Fibroblast of skin of right biceps (primary cell): Measurements from ENCODE around the gene NPC1L1.

ENCODE experiments used
- DNase-seq: peaks from one replicate; pipeline ENCODE4 v3.0.0-alpha.2; 2013

Gene NPC1L1

DNA sequence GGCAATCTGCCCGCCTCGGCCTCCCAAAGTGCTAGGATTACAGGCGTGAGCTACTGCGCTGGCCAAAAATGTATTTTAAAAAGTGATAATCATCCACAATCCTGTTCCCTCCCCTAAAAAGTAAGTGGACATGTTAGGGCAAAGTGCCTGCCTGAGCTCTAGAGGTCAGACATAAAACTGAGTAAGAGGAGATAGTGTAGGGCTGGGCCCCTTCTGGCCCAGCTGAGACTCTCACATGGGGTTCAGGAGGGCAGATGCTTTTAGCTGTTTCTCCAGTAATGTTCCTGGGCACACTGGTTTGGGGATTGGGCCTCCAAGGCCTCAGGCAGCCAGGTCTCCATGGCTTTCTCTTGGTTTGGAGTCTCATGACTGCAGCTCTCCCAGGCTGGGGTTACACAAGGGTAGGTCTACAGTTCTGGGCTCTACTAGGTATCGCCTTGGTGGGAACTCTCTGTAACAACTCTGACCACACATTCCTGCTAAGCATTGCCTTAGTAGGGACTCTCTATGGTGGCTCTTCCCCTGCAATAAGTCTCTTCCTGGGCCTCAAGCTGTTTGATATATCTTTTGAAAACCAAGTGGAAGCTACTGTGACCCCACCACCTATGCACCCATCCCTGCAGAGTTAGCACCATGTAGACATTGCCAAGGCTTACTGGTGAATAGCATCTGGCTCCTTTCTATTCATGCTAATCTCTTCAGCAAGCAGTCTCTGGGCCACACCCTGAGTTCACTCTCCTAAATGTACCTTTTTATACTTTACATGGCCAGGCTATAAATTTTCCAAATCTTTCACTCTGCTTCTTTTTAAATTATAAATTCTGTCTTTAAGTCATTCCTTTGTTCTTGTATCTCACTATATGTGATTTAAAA, 43.7 kb downstream of the NPC1L1 start:
- DNase-seq, result no peak

GRCh38 chr7:44496385-44496784, 44.7 kb downstream of the NPC1L1 start:
- DNase-seq, result no peak

- DNase-seq, result no peak
Observed at GRCh38 chr7:44494960-44495359, 46.2 kb downstream of the NPC1L1 start.

DNA sequence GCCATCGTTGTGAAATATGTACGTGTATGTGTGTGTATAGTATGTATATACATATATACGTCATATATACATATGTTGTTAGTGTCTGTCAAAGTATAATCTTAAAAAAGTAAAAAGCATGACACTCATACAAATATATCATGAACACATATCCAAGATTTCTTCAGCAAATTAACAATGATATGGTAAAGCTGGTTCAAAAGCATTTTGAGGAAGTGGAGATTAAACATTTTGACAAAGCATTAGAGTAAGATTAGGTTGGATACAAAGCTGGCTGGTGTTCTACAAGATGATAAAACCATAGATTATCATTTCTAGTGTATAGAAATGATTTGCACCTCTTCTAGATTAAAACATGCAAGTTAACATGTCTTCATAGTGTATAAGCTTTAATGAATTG, 49.9 kb downstream of the NPC1L1 start:
- DNase-seq, result no peak

- DNase-seq, result peak; percentile 85
Observed at GRCh38 chr7:44490351-44491200, 50.6 kb downstream of the NPC1L1 start, which contains the start of gene NUDCD3. Gene NUDCD3, minus strand, starts transcription at chr7:44490658. Its CDS starts 58 bp downstream, at chr7:44490600.

DNA sequence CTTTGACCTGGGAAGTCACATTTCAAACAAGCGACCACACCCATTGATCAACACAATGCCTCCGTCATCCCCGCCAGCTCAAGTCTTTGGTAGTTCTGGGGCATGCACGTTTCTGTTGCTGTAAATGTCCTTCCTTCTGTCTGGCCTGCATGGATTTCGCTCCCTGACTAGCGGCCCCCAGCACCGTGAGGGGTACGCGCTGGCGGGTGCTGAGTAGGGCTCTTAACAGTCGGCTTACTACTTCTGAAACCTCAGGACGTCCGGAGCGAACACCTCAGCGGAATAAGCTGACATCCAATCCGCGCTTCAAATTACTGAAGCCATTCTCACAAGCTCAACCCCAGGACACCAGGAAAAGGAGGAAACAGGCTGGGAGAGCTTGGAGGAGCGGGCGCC, 51.2 kb downstream of the NPC1L1 start:
- DNase-seq, result peak; percentile 24

- DNase-seq, result no peak
Observed at GRCh38 chr7:44488955-44489354, 52.2 kb downstream of the NPC1L1 start.

- DNase-seq, result peak; percentile 10
Observed at GRCh38 chr7:44486693-44487092, 54.4 kb downstream of the NPC1L1 start.

- DNase-seq, result no peak
Observed at GRCh38 chr7:44486001-44486400, 55.1 kb downstream of the NPC1L1 start.

DNA sequence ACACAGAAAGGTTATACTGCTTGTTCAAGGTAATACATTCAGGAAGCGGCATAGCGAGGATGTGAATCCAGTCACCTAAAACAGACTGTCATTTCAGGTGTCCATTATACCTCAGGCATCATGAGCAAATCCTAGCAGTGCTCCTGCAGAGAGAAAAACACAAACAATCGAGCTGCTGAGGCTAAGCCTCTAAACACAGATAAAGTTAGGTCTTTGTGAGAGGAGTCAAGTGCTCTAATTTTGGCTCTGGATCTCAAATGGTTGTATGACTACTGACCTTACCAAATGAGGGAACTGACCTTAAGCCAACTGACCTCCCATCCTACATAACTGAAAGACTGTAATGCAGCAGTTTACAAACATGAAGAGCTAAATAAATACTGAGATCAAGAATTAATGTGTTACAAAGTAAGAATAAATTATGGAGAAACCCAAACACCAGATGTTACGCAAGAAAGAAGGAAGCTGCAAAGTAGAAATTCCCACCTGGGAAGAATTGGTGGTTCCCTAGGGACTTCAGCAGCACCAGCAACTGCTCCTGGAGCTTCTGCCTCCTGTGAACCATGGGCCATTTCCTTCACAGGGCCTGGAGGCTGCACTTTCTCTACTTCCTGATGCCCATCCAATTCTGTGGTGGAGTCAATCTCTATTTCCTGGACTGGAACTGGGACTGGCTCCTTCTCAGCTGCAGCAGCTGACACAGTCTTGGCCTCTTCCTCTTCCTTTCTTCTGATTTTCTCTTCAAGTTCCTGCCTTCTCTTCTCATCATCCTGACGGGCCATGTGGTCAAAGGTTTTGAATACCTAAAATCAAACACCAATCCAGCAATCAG, 56.4 kb downstream of the NPC1L1 start:
- DNase-seq, result no peak

GRCh38 chr7:44482502-44483485, 58.3 kb downstream of the NPC1L1 start:
- no peak for DNase-seq

DNA sequence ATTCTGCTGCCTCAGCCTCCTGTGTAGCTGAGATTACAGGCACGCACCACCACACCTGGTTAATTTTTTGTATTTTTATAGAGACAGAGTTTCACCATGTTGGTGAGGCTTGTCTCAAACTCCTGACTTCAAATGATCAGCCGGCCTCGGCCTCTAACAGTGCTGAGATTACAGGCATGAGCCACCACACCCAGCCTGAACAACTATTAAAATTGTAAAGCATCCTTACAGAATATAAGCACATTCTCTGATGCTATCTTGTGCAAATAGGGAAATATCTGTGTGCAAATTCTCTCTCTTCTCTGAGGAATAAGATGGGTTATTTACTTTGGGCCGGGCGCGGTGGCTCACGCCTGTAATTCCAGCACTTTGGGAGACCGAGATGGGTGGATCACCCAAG, 63.2 kb downstream of the NPC1L1 start:
- DNase-seq, result no peak

GRCh38 chr7:44477063-44477830, 63.9 kb downstream of the NPC1L1 start:
- peak; percentile 77 for DNase-seq

DNA sequence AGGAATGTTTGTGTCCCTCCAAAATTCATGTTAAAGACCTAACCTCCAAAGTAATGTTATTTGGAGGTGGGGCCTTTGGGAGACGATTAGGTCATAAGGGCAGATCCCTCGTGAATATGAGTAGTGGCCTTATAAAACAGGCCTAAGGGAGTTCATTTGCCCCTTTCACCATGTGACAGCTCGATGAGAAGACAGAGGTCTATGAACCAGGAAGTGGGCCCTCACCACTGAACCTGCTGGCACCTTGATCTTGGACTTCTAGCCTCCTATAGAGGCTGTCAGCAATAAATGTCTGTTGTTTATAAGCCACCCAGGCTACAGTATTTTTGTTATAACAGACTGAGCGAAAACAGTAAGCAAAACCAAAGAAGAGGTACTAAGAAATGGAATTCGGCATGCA, 64.8 kb downstream of the NPC1L1 start:
- DNase-seq, result no peak

DNA sequence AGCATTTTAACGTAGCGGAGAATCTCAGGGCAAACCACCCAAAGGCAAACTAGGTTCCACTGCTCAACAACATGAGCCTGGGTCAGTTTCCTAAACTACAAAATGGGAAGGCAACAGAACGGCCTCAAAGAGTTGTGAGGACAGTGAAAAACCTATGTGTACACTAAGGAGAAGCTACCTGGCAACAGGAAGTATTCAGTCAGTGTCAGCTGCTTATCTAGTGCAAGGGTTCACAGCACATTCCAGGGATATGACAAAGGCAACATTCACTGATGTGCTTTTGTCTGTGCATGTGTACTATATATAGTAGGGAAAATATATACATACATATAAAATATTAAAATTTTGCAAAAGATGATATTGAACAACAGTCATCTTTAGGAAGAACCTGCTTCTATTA, 67.8 kb downstream of the NPC1L1 start:
- peak; percentile 50 for DNase-seq

GRCh38 chr7:44472843-44473242, 68.3 kb downstream of the NPC1L1 start:
- no peak for DNase-seq

- no peak for DNase-seq
Observed at GRCh38 chr7:44471850-44472249, 69.3 kb downstream of the NPC1L1 start.

DNA sequence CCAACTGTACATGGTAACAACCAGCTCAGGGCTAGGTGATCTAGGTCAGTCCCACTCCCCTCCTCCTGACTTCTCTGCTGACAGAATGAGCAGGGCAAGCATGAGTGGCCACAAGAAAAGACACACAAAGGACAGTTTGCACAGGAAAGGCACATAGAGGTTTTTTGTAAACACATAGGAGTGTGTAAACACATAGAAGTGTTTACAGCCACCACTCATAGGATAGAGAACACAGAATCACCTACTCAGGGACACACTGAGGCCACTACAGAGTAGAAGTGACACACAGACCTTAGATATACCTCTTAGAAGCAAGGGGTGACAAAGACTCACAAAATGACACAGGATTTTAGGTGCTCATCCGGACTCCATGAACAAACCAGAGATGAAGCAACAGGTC, 69.7 kb downstream of the NPC1L1 start:
- no peak for DNase-seq

- DNase-seq, result no peak
Observed at GRCh38 chr7:44470628-44471245, 70.4 kb downstream of the NPC1L1 start.

DNA sequence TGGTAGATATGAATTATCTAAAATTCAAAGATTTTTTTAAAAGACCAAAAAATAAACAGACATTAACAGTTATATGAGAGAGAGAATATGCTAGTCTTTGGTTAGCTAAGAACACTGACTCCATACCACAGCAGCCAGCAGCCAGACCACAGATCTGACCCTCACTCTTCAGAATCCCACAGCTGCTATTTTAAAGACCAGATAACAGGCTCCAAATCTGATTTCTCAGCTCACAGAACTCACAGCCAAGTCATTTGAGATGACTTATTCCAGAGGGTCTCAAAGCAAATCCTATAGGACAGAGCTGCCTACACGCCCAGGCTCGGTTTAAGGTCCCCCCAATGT, 71.0 kb downstream of the NPC1L1 start:
- peak; percentile 23 for DNase-seq
